ENCODE results near the gene TNNI2.

- TF ChIP-seq POLR2A (IDR thresholded peaks at IDR 0.05) (no peak), EP300 (IDR thresholded peaks at IDR 0.05) (no peak)
- TF ChIP-seq, protein P1, sequence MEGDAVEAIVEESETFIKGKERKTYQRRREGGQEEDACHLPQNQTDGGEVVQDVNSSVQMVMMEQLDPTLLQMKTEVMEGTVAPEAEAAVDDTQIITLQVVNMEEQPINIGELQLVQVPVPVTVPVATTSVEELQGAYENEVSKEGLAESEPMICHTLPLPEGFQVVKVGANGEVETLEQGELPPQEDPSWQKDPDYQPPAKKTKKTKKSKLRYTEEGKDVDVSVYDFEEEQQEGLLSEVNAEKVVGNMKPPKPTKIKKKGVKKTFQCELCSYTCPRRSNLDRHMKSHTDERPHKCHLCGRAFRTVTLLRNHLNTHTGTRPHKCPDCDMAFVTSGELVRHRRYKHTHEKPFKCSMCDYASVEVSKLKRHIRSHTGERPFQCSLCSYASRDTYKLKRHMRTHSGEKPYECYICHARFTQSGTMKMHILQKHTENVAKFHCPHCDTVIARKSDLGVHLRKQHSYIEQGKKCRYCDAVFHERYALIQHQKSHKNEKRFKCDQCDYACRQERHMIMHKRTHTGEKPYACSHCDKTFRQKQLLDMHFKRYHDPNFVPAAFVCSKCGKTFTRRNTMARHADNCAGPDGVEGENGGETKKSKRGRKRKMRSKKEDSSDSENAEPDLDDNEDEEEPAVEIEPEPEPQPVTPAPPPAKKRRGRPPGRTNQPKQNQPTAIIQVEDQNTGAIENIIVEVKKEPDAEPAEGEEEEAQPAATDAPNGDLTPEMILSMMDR (IDR thresholded peaks at IDR 0.05), result no peak
Observed at GRCh38 chr11:1820463-1821325, 18.1 kb upstream of the TNNI2 start.
